Thoracic aorta (tissue), 2 donors: ENCODE data around the gene CHST1. TPM values are rescaled to one million over a fixed set of nuclear protein-coding genes. Genes with fewer than 3 reads are reported as not detected.

Source experiments
- ATAC-seq: fragments of 150-250 bp; one replicate; pipeline ENCODE4 v1.8.0; 2017; ENCODE audit warnings: low read depth; ENCODE audit not compliant: insufficient number of reproducible peaks, low FRiP score
- DNase-seq: peaks from one replicate; pipeline ENCODE4 v3.0.0-alpha.2; 2020; ENCODE audit warnings: low spot score
- H3K27ac ChIP-seq, 2 donors: fragments of 200-600 bp; sonication (generic); 1 replicate in 1 of 2; 2 replicates in 1 of 2; pipeline ENCODE4 v1.5.1; 2016; ENCODE audit warnings: mild to moderate bottlenecking in 2 of 2, moderate library complexity in 2 of 2
- H3K27me3 ChIP-seq: fragments of 200-600 bp; sonication (generic); replicated peaks from 2 replicates; pipeline ENCODE4 v1.6.0; 2016; ENCODE audit warnings: mild to moderate bottlenecking; ENCODE audit not compliant: insufficient read depth
- H3K36me3 ChIP-seq: fragments of 200-600 bp; sonication (generic); one replicate; pipeline ENCODE4 v1.5.1; 2016
- H3K4me1 ChIP-seq, 2 donors: fragments of 200-600 bp; sonication (generic); 1 replicate in 1 of 2; 2 replicates in 1 of 2; pipeline versions ENCODE4 v1.5.1 to v1.6.0; 2016; ENCODE audit warnings: low read depth in 2 of 2, mild to moderate bottlenecking in 1 of 2; ENCODE audit not compliant: control insufficient read depth in 1 of 2
- H3K4me3 ChIP-seq: fragments of 200-600 bp; sonication (generic); 2 replicates; pipeline ENCODE4 v1.5.1; 2016; ENCODE audit warnings: mild to moderate bottlenecking
- H3K9me3 ChIP-seq: fragments of 200-600 bp; sonication (generic); 2 replicates; pipeline ENCODE4 v1.5.1; 2016
- CTCF ChIP-seq: fragments of 200-600 bp; sonication (generic); IDR thresholded peaks from one replicate; pipeline ENCODE4 v1.5.1; 2019; ENCODE audit warnings: antibody characterized with exemption
- total RNA-seq, 2 donors: library from RNA; depleted of rRNA; stranded (reverse); fragments of >200 nt; gene quantifications; one replicate each; pipeline versions ENCODE4 v1.1.0 to v1.2.3, GENCODE V29; 2016

Gene CHST1
- total RNA-seq, 2 donors from 2014 or later, result 48.7 to 50.2 TPM

GRCh38 chr11:45635907-45636306 is 29.5 kb downstream of the CHST1 start:
- DNase-seq, result no peak
- Histone ChIP-seq H3K27me3 (no peaks in the 10 kb centered on the region), H3K4me3 (no peak overlapping the region), H3K9me3 (peaks cover 4% of the 10 kb centered on the region), H3K4me1 (no peaks in the 10 kb centered on the region), H3K27ac (no peak overlapping the region), H3K36me3 (no peaks in the 10 kb centered on the region)
- ATAC-seq, result no peak
- TF ChIP-seq CTCF, result no peak

- H3K27ac ChIP-seq, result no peak overlapping the region
- DNase-seq (no peak), ATAC-seq (no peak)
- H3K9me3 ChIP-seq, result no peaks in the 10 kb centered on the region
- H3K27me3 ChIP-seq, result no peaks in the 10 kb centered on the region
- H3K4me3 ChIP-seq, result no peak overlapping the region
- no peaks in the 10 kb centered on the region for H3K36me3 ChIP-seq
- H3K4me1 ChIP-seq, result no peaks in the 10 kb centered on the region
- no peak for TF ChIP-seq CTCF
Measured at GRCh38 chr11:45625611-45626010, 39.8 kb downstream of the CHST1 start.

GRCh38 chr11:45624095-45624494 is 41.3 kb downstream of the CHST1 start:
- ATAC-seq (no peak), DNase-seq (no peak)
- no peaks in the 10 kb centered on the region for H3K9me3 ChIP-seq
- H3K27me3 ChIP-seq, result no peaks in the 10 kb centered on the region
- H3K36me3 ChIP-seq, result no peaks in the 10 kb centered on the region
- H3K4me1 ChIP-seq, result no peaks in the 10 kb centered on the region
- H3K27ac ChIP-seq, result no peak overlapping the region
- no peak for TF ChIP-seq CTCF
- H3K4me3 ChIP-seq, result no peak overlapping the region

- no peak for ATAC-seq
- Histone ChIP-seq H3K27ac (no peak overlapping the region), H3K4me3 (no peak overlapping the region), H3K9me3 (no peaks in the 10 kb centered on the region), H3K36me3 (no peaks in the 10 kb centered on the region), H3K4me1 (no peaks in the 10 kb centered on the region), H3K27me3 (no peaks in the 10 kb centered on the region)
- TF ChIP-seq CTCF, result no peak
- DNase-seq, result no peak
Measured at GRCh38 chr11:45622861-45623260, 42.6 kb downstream of the CHST1 start.

- no peak overlapping the region for H3K4me3 ChIP-seq
- DNase-seq, result no peak
- no peaks in the 10 kb centered on the region for H3K27me3 ChIP-seq
- no peaks in the 10 kb centered on the region for H3K36me3 ChIP-seq
- no peak overlapping the region for H3K27ac ChIP-seq
- no peak for ATAC-seq
- H3K4me1 ChIP-seq, result no peaks in the 10 kb centered on the region
- no peaks in the 10 kb centered on the region for H3K9me3 ChIP-seq
- TF ChIP-seq CTCF, result no peak
Measured at GRCh38 chr11:45622283-45622682, 43.1 kb downstream of the CHST1 start.
